ENCODE data around the gene SPACDR. TPM values are rescaled to one million over a fixed set of nuclear protein-coding genes. Genes with fewer than 3 reads are reported as not detected.
"Not testable (repeated sequence)": the region's sequence is repeated elsewhere in the genome, so short reads cannot be mapped to it uniquely, and the experiment has no call there.

Gene SPACDR
- total RNA-seq, 2 experiments from 2014 or later, result 2.7 to 3.6 TPM

GRCh38 chr7:100441641-100442535, 22.2 kb downstream of the SPACDR start:
- no peak for ATAC-seq
- CTCF ChIA-PET, result interaction anchor here (1.6 kb wide), 1 partner anchor 12 kb away, joined by 3 read pairs; no protein-coding TSS in a partner anchor
- POLR2A ChIA-PET, result interaction anchor here (1.9 kb wide), 1 partner anchor 13 kb away, joined by 8 read pairs; the partner anchor contains the start of genes MEPCE and ZCWPW1
- Mint-ChIP-seq H3K9me3 (ENCODE audit: insufficient read depth) (no peaks in the 10 kb centered on the region), H3K27ac (peak overlapping the region; percentile 6), H3K4me3 (no peak overlapping the region), H3K36me3 (ENCODE audit: low read depth) (peaks cover 3% of the 10 kb centered on the region), H3K4me1 (ENCODE audit: low read depth) (peaks cover 27% of the 10 kb centered on the region), H3K27me3 (ENCODE audit: low read depth) (no peaks in the 10 kb centered on the region)
- no peak for DNase-seq

GRCh38 chr7:100439244-100439643, 24.8 kb downstream of the SPACDR start:
- not testable (repeated sequence) for ATAC-seq; H3K4me3 Mint-ChIP-seq; H3K9me3 Mint-ChIP-seq (ENCODE audit: insufficient read depth); H3K27me3 Mint-ChIP-seq (ENCODE audit: low read depth); DNase-seq; H3K27ac Mint-ChIP-seq
- H3K4me1 Mint-ChIP-seq (ENCODE audit: low read depth), result peaks cover 20% of the 10 kb centered on the region
- ChIA-PET POLR2A (interaction anchor here (0.8 to 0.9 kb wide), 2 partner anchors 8 to 10 kb away, joined by 3 read pairs; partner anchors contain the start of gene MEPCE), CTCF (interaction anchor here (1.0 to 1.2 kb wide), 2 partner anchors 32 to 38 kb away, joined by 3 to 4 read pairs; no protein-coding TSS in a partner anchor)
- H3K36me3 Mint-ChIP-seq (ENCODE audit: low read depth), result peaks cover 21% of the 10 kb centered on the region

GRCh38 chr7:100438731-100439130, 25.3 kb downstream of the SPACDR start:
- H3K4me3 Mint-ChIP-seq; H3K27me3 Mint-ChIP-seq (ENCODE audit: low read depth); ATAC-seq; DNase-seq; H3K9me3 Mint-ChIP-seq (ENCODE audit: insufficient read depth); H3K27ac Mint-ChIP-seq: not testable (repeated sequence)
- Mint-ChIP-seq H3K4me1 (ENCODE audit: low read depth) (peaks cover 22% of the 10 kb centered on the region), H3K36me3 (ENCODE audit: low read depth) (peaks cover 26% of the 10 kb centered on the region)
- POLR2A ChIA-PET, result interaction anchor here (0.9 kb wide), 1 partner anchor 9 kb away, joined by 3 read pairs; the partner anchor contains the start of gene MEPCE
- CTCF ChIA-PET, result interaction anchor here (1.0 to 1.2 kb wide), 2 partner anchors 32 to 38 kb away, joined by 3 to 4 read pairs; no protein-coding TSS in a partner anchor

GRCh38 chr7:100438172-100438571, 25.9 kb downstream of the SPACDR start:
- Mint-ChIP-seq H3K36me3 (ENCODE audit: low read depth) (peaks cover 31% of the 10 kb centered on the region), H3K27ac (peak overlapping the region; percentile 53), H3K9me3 (ENCODE audit: insufficient read depth) (no peaks in the 10 kb centered on the region), H3K4me3 (no peak overlapping the region), H3K27me3 (ENCODE audit: low read depth) (no peaks in the 10 kb centered on the region), H3K4me1 (ENCODE audit: low read depth) (peaks cover 24% of the 10 kb centered on the region)
- DNase-seq (no peak), ATAC-seq (no peak)
- POLR2A ChIA-PET, result interaction anchor here (0.6 to 1.1 kb wide), 3 partner anchors 10 to 300 kb away, joined by 3 to 4 read pairs (median 3); partner anchors contain the start of gene ZCWPW1
- CTCF ChIA-PET, result interaction anchor here (1.2 to 2.2 kb wide), 3 partner anchors 12 to 146 kb away, joined by 4 to 9 read pairs (median 6); no protein-coding TSS in a partner anchor

GRCh38 chr7:100437150-100438100, 26.6 kb downstream of the SPACDR start:
- Mint-ChIP-seq H3K27ac (no peak overlapping the region), H3K9me3 (ENCODE audit: insufficient read depth) (no peaks in the 10 kb centered on the region), H3K36me3 (ENCODE audit: low read depth) (peaks cover 39% of the 10 kb centered on the region), H3K4me3 (peak overlapping the region; percentile 92), H3K4me1 (ENCODE audit: low read depth) (peaks cover 29% of the 10 kb centered on the region), H3K27me3 (ENCODE audit: low read depth) (no peaks in the 10 kb centered on the region)
- ATAC-seq (no peak), DNase-seq (no peak)
- ChIA-PET POLR2A (interaction anchor here (0.6 to 1.7 kb wide), 11 partner anchors 8 to 299 kb away, joined by 3 to 14 read pairs (median 3); partner anchors contain the start of genes LRCH4, MOSPD3 and ZCWPW1), CTCF (interaction anchor here (0.6 to 2.2 kb wide), 6 partner anchors 9 to 247 kb away, joined by 3 to 9 read pairs (median 6); partner anchors contain the start of gene ZCWPW1)

- H3K4me1 Mint-ChIP-seq (ENCODE audit: low read depth), result peaks cover 45% of the 10 kb centered on the region
- H3K9me3 Mint-ChIP-seq (ENCODE audit: insufficient read depth), result no peaks in the 10 kb centered on the region
- peak overlapping the region; percentile 92 for H3K4me3 Mint-ChIP-seq
- DNase-seq (peak; percentile 61), ATAC-seq (peak; percentile 42)
- ChIA-PET CTCF (interaction anchor here (0.7 to 2.2 kb wide), 7 partner anchors 9 to 246 kb away, joined by 3 to 9 read pairs (median 4); no protein-coding TSS in a partner anchor), POLR2A (interaction anchor here (0.6 to 1.8 kb wide), 5 partner anchors 9 to 883 kb away, joined by 3 to 14 read pairs (median 5); no protein-coding TSS in a partner anchor)
- peak overlapping the region; percentile 98 for H3K27ac Mint-ChIP-seq
- no peaks in the 10 kb centered on the region for H3K27me3 Mint-ChIP-seq (ENCODE audit: low read depth)
- H3K36me3 Mint-ChIP-seq (ENCODE audit: low read depth), result peaks cover 54% of the 10 kb centered on the region
Observed at GRCh38 chr7:100435401-100436304, 28.4 kb downstream of the SPACDR start.

GRCh38 chr7:100434297-100435144, 29.5 kb downstream of the SPACDR start:
- H3K27me3 Mint-ChIP-seq (ENCODE audit: low read depth), result peaks cover under 1% of the 10 kb centered on the region
- H3K27ac Mint-ChIP-seq, result peak overlapping the region; percentile 97
- H3K9me3 Mint-ChIP-seq (ENCODE audit: insufficient read depth), result no peaks in the 10 kb centered on the region
- ChIA-PET CTCF (interaction anchor here (0.7 to 1.6 kb wide), 4 partner anchors 10 to 48 kb away, joined by 3 to 5 read pairs (median 4); no protein-coding TSS in a partner anchor), POLR2A (interaction anchor here (0.8 to 1.8 kb wide), 4 partner anchors 10 to 152 kb away, joined by 3 to 5 read pairs (median 4); partner anchors contain the start of gene FBXO24)
- peak overlapping the region; percentile 92 for H3K4me3 Mint-ChIP-seq
- H3K4me1 Mint-ChIP-seq (ENCODE audit: low read depth), result peaks cover 48% of the 10 kb centered on the region
- ATAC-seq, result no peak
- H3K36me3 Mint-ChIP-seq (ENCODE audit: low read depth), result peaks cover 61% of the 10 kb centered on the region
- no peak for DNase-seq

- no peak for ATAC-seq
- H3K27ac Mint-ChIP-seq, result peak overlapping the region; percentile 97
- DNase-seq, result no peak
- CTCF ChIA-PET, result interaction anchor here (0.8 to 1.6 kb wide), 3 partner anchors 11 to 49 kb away, joined by 4 to 5 read pairs (median 4); no protein-coding TSS in a partner anchor
- peak overlapping the region; percentile 92 for H3K4me3 Mint-ChIP-seq
- H3K27me3 Mint-ChIP-seq (ENCODE audit: low read depth), result peaks cover 4% of the 10 kb centered on the region
- H3K4me1 Mint-ChIP-seq (ENCODE audit: low read depth), result peaks cover 48% of the 10 kb centered on the region
- H3K9me3 Mint-ChIP-seq (ENCODE audit: insufficient read depth), result no peaks in the 10 kb centered on the region
- H3K36me3 Mint-ChIP-seq (ENCODE audit: low read depth), result peaks cover 65% of the 10 kb centered on the region
- POLR2A ChIA-PET, result interaction anchor here (0.8 to 1.7 kb wide), 3 partner anchors 11 to 153 kb away, joined by 3 to 4 read pairs (median 3); partner anchors contain the start of gene FBXO24
Observed at GRCh38 chr7:100433592-100434296, 30.3 kb downstream of the SPACDR start.

- H3K4me1 Mint-ChIP-seq (ENCODE audit: low read depth), result peaks cover 48% of the 10 kb centered on the region
- H3K27ac Mint-ChIP-seq, result peak overlapping the region; percentile 97
- no peaks in the 10 kb centered on the region for H3K9me3 Mint-ChIP-seq (ENCODE audit: insufficient read depth)
- ChIA-PET CTCF (interaction anchor here (0.8 kb wide), 1 partner anchor 17 kb away, joined by 4 read pairs; no protein-coding TSS in a partner anchor), POLR2A (no interaction called here)
- H3K36me3 Mint-ChIP-seq (ENCODE audit: low read depth), result peaks cover 64% of the 10 kb centered on the region
- ATAC-seq (no peak), DNase-seq (no peak)
- H3K27me3 Mint-ChIP-seq (ENCODE audit: low read depth), result peaks cover 4% of the 10 kb centered on the region
- peak overlapping the region; percentile 30 for H3K4me3 Mint-ChIP-seq
Observed at GRCh38 chr7:100433276-100433591, 30.8 kb downstream of the SPACDR start.

Data from activated CD8-positive, alpha-beta T cell treated with anti-CD3 and anti-CD28 coated beads, Interleukin-2, amount 10 ng/mL, durations not matched to agents 7 days and 5 days (primary cell).